Measurements from ENCODE around the gene TSPOAP1. TPM values are rescaled to one million over a fixed set of nuclear protein-coding genes. Genes with fewer than 3 reads are reported as not detected.

TSPOAP1 gene
- total RNA-seq, 1 experiment from 2014 or later: 7.8 TPM

- Histone ChIP-seq H3K36me3 (ENCODE audit: insufficient read depth, low read length) (peaks cover 7% of the 10 kb centered on the region; the same call in 1 of the 2 replicates), H2AFZ (ENCODE audit: low read length) (no peak overlapping the region), H3K27me3 (ENCODE audit: low read length) (no peaks in the 10 kb centered on the region), H3K9ac (ENCODE audit: low read length) (no peak overlapping the region), H3K9me2 (replicated peaks; ENCODE audit: insufficient read depth, low read length) (no peaks in the 10 kb centered on the region), H3K9me3 (ENCODE audit: low read length) (no peaks in the 10 kb centered on the region), H3K79me2 (ENCODE audit: low read length) (no peaks in the 10 kb centered on the region), H3K4me3 (ENCODE audit: low read length) (no peak overlapping the region), H3K4me2 (ENCODE audit: low read depth, low read length, poor library complexity, severe bottlenecking) (no peak overlapping the region), H3K27ac (ENCODE audit: low read length) (no peak overlapping the region), H4K20me1 (ENCODE audit: insufficient read depth, low read depth, low read length) (no peaks in the 10 kb centered on the region), H3K4me1 (ENCODE audit: low read length) (peaks cover 5% of the 10 kb centered on the region; the same call in 1 of the 2 replicates)
- no peak for DNase-seq
Measured at GRCh38 chr17:58319173-58320162, 9.1 kb downstream of the TSPOAP1 start.

- H3K27ac ChIP-seq (ENCODE audit: low read length): no peak overlapping the region
- H3K4me2 ChIP-seq (ENCODE audit: low read depth, low read length, poor library complexity, severe bottlenecking): no peak overlapping the region
- H3K9me2 ChIP-seq (replicated peaks; ENCODE audit: insufficient read depth, low read length): no peaks in the 10 kb centered on the region
- no peaks in the 10 kb centered on the region for H3K27me3 ChIP-seq (ENCODE audit: low read length)
- H2AFZ ChIP-seq (ENCODE audit: low read length): no peak overlapping the region
- DNase-seq: no peak
- peaks cover 7% of the 10 kb centered on the region for H3K36me3 ChIP-seq (ENCODE audit: insufficient read depth, low read length)
- no peaks in the 10 kb centered on the region for H3K79me2 ChIP-seq (ENCODE audit: low read length)
- no peaks in the 10 kb centered on the region for H3K9me3 ChIP-seq (ENCODE audit: low read length)
- H3K4me3 ChIP-seq (ENCODE audit: low read length): no peak overlapping the region
- peaks cover 5% of the 10 kb centered on the region; the same call in 1 of the 2 replicates for H3K4me1 ChIP-seq (ENCODE audit: low read length)
- H4K20me1 ChIP-seq (ENCODE audit: insufficient read depth, low read depth, low read length): no peaks in the 10 kb centered on the region
- H3K9ac ChIP-seq (ENCODE audit: low read length): no peak overlapping the region
Measured at GRCh38 chr17:58318627-58319172, 9.9 kb downstream of the TSPOAP1 start.

GRCh38 chr17:58318065-58318481, 10.5 kb downstream of the TSPOAP1 start:
- H3K79me2 ChIP-seq (ENCODE audit: low read length): no peaks in the 10 kb centered on the region
- H3K27ac ChIP-seq (ENCODE audit: low read length): no peak overlapping the region
- no peak overlapping the region for H3K9ac ChIP-seq (ENCODE audit: low read length)
- H3K27me3 ChIP-seq (ENCODE audit: low read length): no peaks in the 10 kb centered on the region
- H4K20me1 ChIP-seq (ENCODE audit: insufficient read depth, low read depth, low read length): no peaks in the 10 kb centered on the region
- no peaks in the 10 kb centered on the region for H3K9me3 ChIP-seq (ENCODE audit: low read length)
- H3K9me2 ChIP-seq (replicated peaks; ENCODE audit: insufficient read depth, low read length): no peaks in the 10 kb centered on the region
- no peak overlapping the region for H3K4me3 ChIP-seq (ENCODE audit: low read length)
- H3K4me1 ChIP-seq (ENCODE audit: low read length): peaks cover 5% of the 10 kb centered on the region; the same call in 1 of the 2 replicates
- no peak overlapping the region for H3K4me2 ChIP-seq (ENCODE audit: low read depth, low read length, poor library complexity, severe bottlenecking)
- peaks cover 7% of the 10 kb centered on the region for H3K36me3 ChIP-seq (ENCODE audit: insufficient read depth, low read length)
- DNase-seq: no peak
- no peak overlapping the region for H2AFZ ChIP-seq (ENCODE audit: low read length)

- DNase-seq: peak; percentile 87
- Histone ChIP-seq H4K20me1 (ENCODE audit: insufficient read depth, low read depth, low read length) (no peaks in the 10 kb centered on the region), H3K9me2 (replicated peaks; ENCODE audit: insufficient read depth, low read length) (no peaks in the 10 kb centered on the region), H3K4me3 (ENCODE audit: low read length) (no peak overlapping the region), H2AFZ (ENCODE audit: low read length) (no peak overlapping the region), H3K4me1 (ENCODE audit: low read length) (peaks cover 5% of the 10 kb centered on the region; the same call in 1 of the 2 replicates), H3K9ac (ENCODE audit: low read length) (no peak overlapping the region), H3K79me2 (ENCODE audit: low read length) (no peaks in the 10 kb centered on the region), H3K9me3 (ENCODE audit: low read length) (no peaks in the 10 kb centered on the region), H3K4me2 (ENCODE audit: low read depth, low read length, poor library complexity, severe bottlenecking) (no peak overlapping the region), H3K36me3 (ENCODE audit: insufficient read depth, low read length) (peaks cover 7% of the 10 kb centered on the region), H3K27ac (ENCODE audit: low read length) (no peak overlapping the region), H3K27me3 (ENCODE audit: low read length) (no peaks in the 10 kb centered on the region)
Measured at GRCh38 chr17:58317421-58318064, 11.1 kb downstream of the TSPOAP1 start.

GRCh38 chr17:58316260-58316960, 12.2 kb downstream of the TSPOAP1 start:
- Histone ChIP-seq H3K4me3 (ENCODE audit: low read length) (no peak overlapping the region), H3K36me3 (ENCODE audit: insufficient read depth, low read length) (peaks cover 4% of the 10 kb centered on the region), H2AFZ (ENCODE audit: low read length) (no peak overlapping the region), H3K4me2 (ENCODE audit: low read depth, low read length, poor library complexity, severe bottlenecking) (no peak overlapping the region), H3K27ac (ENCODE audit: low read length) (no peak overlapping the region), H3K9ac (ENCODE audit: low read length) (no peak overlapping the region), H3K9me2 (replicated peaks; ENCODE audit: insufficient read depth, low read length) (no peaks in the 10 kb centered on the region), H3K4me1 (ENCODE audit: low read length) (peaks cover 5% of the 10 kb centered on the region; the same call in 1 of the 2 replicates), H3K27me3 (ENCODE audit: low read length) (no peaks in the 10 kb centered on the region), H3K79me2 (ENCODE audit: low read length) (no peaks in the 10 kb centered on the region), H3K9me3 (ENCODE audit: low read length) (no peaks in the 10 kb centered on the region), H4K20me1 (ENCODE audit: insufficient read depth, low read depth, low read length) (no peaks in the 10 kb centered on the region)
- DNase-seq: no peak

GRCh38 chr17:58315750-58316149, 12.8 kb downstream of the TSPOAP1 start:
- no peak overlapping the region for H2AFZ ChIP-seq (ENCODE audit: low read length)
- no peak overlapping the region for H3K4me3 ChIP-seq (ENCODE audit: low read length)
- no peaks in the 10 kb centered on the region for H3K9me3 ChIP-seq (ENCODE audit: low read length)
- H3K36me3 ChIP-seq (ENCODE audit: insufficient read depth, low read length): peaks cover 4% of the 10 kb centered on the region
- H3K79me2 ChIP-seq (ENCODE audit: low read length): no peaks in the 10 kb centered on the region
- no peaks in the 10 kb centered on the region for H3K9me2 ChIP-seq (replicated peaks; ENCODE audit: insufficient read depth, low read length)
- no peak for DNase-seq
- peaks cover 5% of the 10 kb centered on the region; the same call in 1 of the 2 replicates for H3K4me1 ChIP-seq (ENCODE audit: low read length)
- no peaks in the 10 kb centered on the region for H3K27me3 ChIP-seq (ENCODE audit: low read length)
- H3K9ac ChIP-seq (ENCODE audit: low read length): no peak overlapping the region
- H3K4me2 ChIP-seq (ENCODE audit: low read depth, low read length, poor library complexity, severe bottlenecking): no peak overlapping the region
- no peaks in the 10 kb centered on the region for H4K20me1 ChIP-seq (ENCODE audit: insufficient read depth, low read depth, low read length)
- H3K27ac ChIP-seq (ENCODE audit: low read length): no peak overlapping the region

- peaks cover 4% of the 10 kb centered on the region for H3K36me3 ChIP-seq (ENCODE audit: insufficient read depth, low read length)
- H3K79me2 ChIP-seq (ENCODE audit: low read length): no peaks in the 10 kb centered on the region
- H4K20me1 ChIP-seq (ENCODE audit: insufficient read depth, low read depth, low read length): no peaks in the 10 kb centered on the region
- no peaks in the 10 kb centered on the region for H3K27me3 ChIP-seq (ENCODE audit: low read length)
- H3K4me3 ChIP-seq (ENCODE audit: low read length): no peak overlapping the region
- H3K27ac ChIP-seq (ENCODE audit: low read length): no peak overlapping the region
- H3K9me3 ChIP-seq (ENCODE audit: low read length): no peaks in the 10 kb centered on the region
- no peak overlapping the region for H3K9ac ChIP-seq (ENCODE audit: low read length)
- H2AFZ ChIP-seq (ENCODE audit: low read length): no peak overlapping the region
- no peaks in the 10 kb centered on the region for H3K9me2 ChIP-seq (replicated peaks; ENCODE audit: insufficient read depth, low read length)
- peaks cover 5% of the 10 kb centered on the region; the same call in 1 of the 2 replicates for H3K4me1 ChIP-seq (ENCODE audit: low read length)
- DNase-seq: no peak
- no peak overlapping the region for H3K4me2 ChIP-seq (ENCODE audit: low read depth, low read length, poor library complexity, severe bottlenecking)
Measured at GRCh38 chr17:58315281-58315711, 13.3 kb downstream of the TSPOAP1 start.

Data from Karpas-422 (cell line).